T-helper 1 cell treated with Interleukin-12 subunit alpha and Interleukin-12 subunit beta and Interleukin-4 antibody, amounts not matched to agents 30 μg/mL and 1 μg/mL, for 36 hours (primary cell): ENCODE data around the gene HSPB8.

ENCODE experiments used
- H3K27ac Mint-ChIP-seq: one replicate; pipeline ENCODE4 v1.8.0; 2021; ENCODE audit warnings: mild to moderate bottlenecking, mixed read lengths
- H3K27me3 Mint-ChIP-seq: one replicate; pipeline ENCODE4 v1.8.0; 2021; ENCODE audit warnings: low read depth, mixed read lengths
- H3K36me3 Mint-ChIP-seq: one replicate; pipeline ENCODE4 v1.8.0; 2021; ENCODE audit warnings: low read depth, mixed read lengths
- H3K4me1 Mint-ChIP-seq: one replicate; pipeline ENCODE4 v1.8.0; 2021; ENCODE audit warnings: low read depth, mixed read lengths
- H3K4me3 Mint-ChIP-seq: one replicate; pipeline ENCODE4 v1.8.0; 2021; ENCODE audit warnings: mild to moderate bottlenecking, moderate library complexity, mixed read lengths
- H3K9me3 Mint-ChIP-seq: one replicate; pipeline ENCODE4 v1.8.0; 2021; ENCODE audit warnings: mixed read lengths

HSPB8 gene, protein sequence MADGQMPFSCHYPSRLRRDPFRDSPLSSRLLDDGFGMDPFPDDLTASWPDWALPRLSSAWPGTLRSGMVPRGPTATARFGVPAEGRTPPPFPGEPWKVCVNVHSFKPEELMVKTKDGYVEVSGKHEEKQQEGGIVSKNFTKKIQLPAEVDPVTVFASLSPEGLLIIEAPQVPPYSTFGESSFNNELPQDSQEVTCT

GRCh38 chr12:119178544-119179334 lies at the start of gene HSPB8:
TSS of gene HSPB8 (plus strand) at chr12:119178931. CDS start at chr12:119179313, 382 bp downstream.
- Mint-ChIP-seq H3K27me3 (peaks cover 5% of the 10 kb centered on the region), H3K4me1 (no peaks in the 10 kb centered on the region), H3K36me3 (no peaks in the 10 kb centered on the region), H3K27ac (no peak within 1 kb of the TSS), H3K4me3 (no peak within 1 kb of the TSS), H3K9me3 (no peaks in the 10 kb centered on the region)

- Mint-ChIP-seq H3K36me3 (no peaks in the 10 kb centered on the region), H3K4me3 (no peak overlapping the region), H3K9me3 (peaks cover 14% of the 10 kb centered on the region), H3K4me1 (no peaks in the 10 kb centered on the region), H3K27ac (no peak overlapping the region), H3K27me3 (no peaks in the 10 kb centered on the region)
These were observed 48.8 kb upstream of the HSPB8 start for GRCh38 chr12:119129827-119130434.

- peaks cover 14% of the 10 kb centered on the region for H3K9me3 Mint-ChIP-seq
- H3K27ac Mint-ChIP-seq = no peak overlapping the region
- no peaks in the 10 kb centered on the region for H3K36me3 Mint-ChIP-seq
- no peaks in the 10 kb centered on the region for H3K27me3 Mint-ChIP-seq
- H3K4me3 Mint-ChIP-seq = no peak overlapping the region
- no peaks in the 10 kb centered on the region for H3K4me1 Mint-ChIP-seq
These were observed 48.2 kb upstream of the HSPB8 start for GRCh38 chr12:119130523-119130922.

DNA sequence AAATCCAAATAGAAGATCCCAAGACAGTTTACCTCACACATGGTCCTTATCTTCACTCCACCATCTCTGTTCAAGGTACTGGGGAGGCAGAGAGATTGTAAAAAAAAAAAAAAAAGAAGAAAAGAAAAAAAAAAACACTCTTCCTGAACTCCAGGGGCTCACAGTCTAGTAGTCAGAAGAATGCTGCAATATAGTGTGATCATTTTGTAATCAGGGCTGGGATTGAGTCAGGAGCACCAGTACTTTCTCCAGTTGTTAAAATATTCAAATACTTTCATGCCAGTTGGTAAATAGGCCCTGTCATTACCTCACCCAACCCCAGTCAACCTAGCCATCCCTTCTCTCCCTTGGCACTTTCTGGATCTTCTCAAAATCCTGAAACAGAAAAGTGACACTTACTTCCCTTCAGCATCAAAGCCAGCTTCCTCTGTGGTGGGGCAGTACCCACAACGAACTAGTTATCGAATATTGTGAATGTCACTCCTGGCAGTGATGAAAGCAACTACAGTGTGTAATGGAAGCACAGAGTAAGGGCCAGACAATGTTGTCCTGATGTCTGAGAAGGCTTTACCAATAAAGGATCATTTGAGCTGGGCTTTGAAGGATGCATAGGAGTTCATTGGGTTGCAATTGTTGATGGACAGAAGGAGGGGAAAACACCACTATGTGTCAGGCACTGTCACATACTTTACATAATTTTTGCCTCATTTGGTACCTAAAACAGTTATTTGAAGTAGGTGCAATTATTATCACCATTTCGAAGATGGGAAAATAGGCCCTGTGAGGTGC lies 44.3 kb upstream of the HSPB8 start:
- H3K9me3 Mint-ChIP-seq = peaks cover 9% of the 10 kb centered on the region
- H3K36me3 Mint-ChIP-seq = no peaks in the 10 kb centered on the region
- H3K27me3 Mint-ChIP-seq = no peaks in the 10 kb centered on the region
- H3K27ac Mint-ChIP-seq = no peak overlapping the region
- no peaks in the 10 kb centered on the region for H3K4me1 Mint-ChIP-seq
- no peak overlapping the region for H3K4me3 Mint-ChIP-seq

DNA sequence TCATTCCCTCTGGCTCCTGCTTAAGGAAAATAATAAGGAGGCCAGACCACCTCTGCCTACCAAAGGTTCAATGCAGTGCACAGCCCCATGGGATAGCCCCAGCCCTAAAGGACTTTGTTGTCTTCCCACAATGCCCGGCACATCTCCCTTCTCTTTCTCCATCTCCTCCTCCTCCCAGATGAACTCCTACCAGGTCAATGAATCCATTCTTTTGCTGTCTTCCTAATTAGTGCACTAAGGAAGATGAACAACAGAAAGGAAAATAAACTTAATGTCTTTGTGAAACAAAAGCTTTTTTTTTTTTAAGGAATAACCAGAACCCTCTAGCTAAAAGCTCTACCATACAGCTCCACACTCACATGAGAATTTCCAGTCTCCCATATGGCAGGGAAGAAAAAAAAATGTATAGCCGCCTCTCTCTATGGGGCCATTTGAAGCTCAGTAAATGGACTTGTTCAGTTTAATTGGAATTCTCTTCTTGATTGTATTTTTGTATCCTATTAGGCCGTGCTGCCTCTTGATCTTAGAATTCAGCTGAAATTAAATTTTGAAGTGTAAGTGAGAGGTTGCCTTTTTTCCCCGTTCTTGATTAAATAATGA lies 41.8 kb upstream of the HSPB8 start:
- Mint-ChIP-seq H3K4me3 (no peak overlapping the region), H3K27ac (no peak overlapping the region), H3K36me3 (no peaks in the 10 kb centered on the region), H3K27me3 (no peaks in the 10 kb centered on the region), H3K9me3 (no peaks in the 10 kb centered on the region), H3K4me1 (no peaks in the 10 kb centered on the region)

DNA sequence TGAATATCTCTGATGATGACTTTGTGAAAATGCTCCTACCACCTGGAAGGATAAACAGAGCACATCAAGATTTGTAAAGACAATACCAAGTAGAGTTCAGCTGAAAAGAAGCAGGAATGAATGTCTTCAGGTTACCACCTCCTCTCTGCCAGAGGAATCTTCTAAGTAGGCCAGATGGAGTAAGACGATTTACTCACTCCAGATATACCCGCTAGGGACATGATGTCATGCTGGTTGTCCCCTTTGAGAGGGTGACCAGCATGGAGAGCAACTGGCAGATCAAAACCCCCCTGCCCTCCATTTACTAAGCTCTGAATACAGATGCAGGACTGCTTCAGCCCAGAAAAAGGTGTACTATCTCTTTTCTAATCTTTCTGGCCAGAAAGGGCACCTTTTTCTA lies 39.3 kb upstream of the HSPB8 start:
- no peak overlapping the region for H3K27ac Mint-ChIP-seq
- no peaks in the 10 kb centered on the region for H3K9me3 Mint-ChIP-seq
- H3K36me3 Mint-ChIP-seq = no peaks in the 10 kb centered on the region
- H3K27me3 Mint-ChIP-seq = no peaks in the 10 kb centered on the region
- no peaks in the 10 kb centered on the region for H3K4me1 Mint-ChIP-seq
- no peak overlapping the region for H3K4me3 Mint-ChIP-seq

GRCh38 chr12:119145367-119145766 lies 33.4 kb upstream of the HSPB8 start:
- Mint-ChIP-seq H3K27me3 (no peaks in the 10 kb centered on the region), H3K4me1 (no peaks in the 10 kb centered on the region), H3K4me3 (no peak overlapping the region), H3K9me3 (peaks cover 8% of the 10 kb centered on the region), H3K36me3 (no peaks in the 10 kb centered on the region), H3K27ac (no peak overlapping the region)

DNA sequence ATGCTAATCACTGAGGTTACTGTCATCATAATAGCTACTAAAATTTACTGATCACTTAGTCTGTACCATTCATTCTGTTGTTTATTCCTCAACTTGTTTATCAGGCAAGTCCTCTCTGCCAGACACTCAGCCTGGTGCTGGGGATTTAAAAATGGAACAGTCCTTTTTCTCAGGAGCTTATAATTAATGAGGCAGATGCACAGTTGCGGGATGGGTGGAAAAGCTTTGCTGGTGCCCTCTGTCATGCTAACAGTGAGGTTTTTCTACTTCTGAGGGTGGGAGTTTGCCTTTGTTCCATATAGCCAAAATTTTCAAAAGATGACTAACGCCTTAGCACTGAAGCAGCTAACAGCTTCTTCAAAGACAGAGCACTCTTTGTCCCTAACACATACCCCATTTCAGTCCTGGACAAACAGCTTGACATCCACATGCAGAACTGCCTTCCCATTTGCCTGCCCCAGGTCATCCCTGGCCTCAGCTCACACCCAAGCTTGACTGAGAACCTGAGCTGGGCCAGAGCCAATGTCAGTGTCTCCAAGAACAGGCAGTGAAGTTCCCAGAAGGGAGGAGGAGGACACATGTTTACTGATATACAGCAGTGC lies 30.8 kb upstream of the HSPB8 start:
- no peak overlapping the region for H3K4me3 Mint-ChIP-seq
- H3K4me1 Mint-ChIP-seq = no peaks in the 10 kb centered on the region
- H3K9me3 Mint-ChIP-seq = peaks cover 10% of the 10 kb centered on the region
- H3K27me3 Mint-ChIP-seq = no peaks in the 10 kb centered on the region
- H3K27ac Mint-ChIP-seq = no peak overlapping the region
- H3K36me3 Mint-ChIP-seq = no peaks in the 10 kb centered on the region

DNA sequence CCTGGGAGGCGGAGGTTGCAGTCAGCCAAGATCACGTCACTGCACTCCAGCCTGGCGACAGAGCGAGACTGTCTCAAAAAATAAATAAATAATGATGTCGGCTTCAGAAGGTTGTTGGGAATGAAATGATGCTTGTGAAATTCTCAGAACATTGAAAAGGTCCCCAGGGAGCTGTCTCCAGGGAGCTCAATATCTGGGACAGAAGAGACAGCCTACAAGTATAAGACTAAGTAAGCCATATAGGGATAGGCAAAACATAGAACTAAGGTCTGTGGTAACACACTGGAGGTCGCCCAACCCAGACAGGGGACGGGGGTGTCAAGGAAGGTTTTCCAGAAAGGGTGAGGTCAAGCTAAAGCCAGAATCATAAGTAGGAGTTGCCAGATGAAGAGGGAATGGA lies 29.5 kb upstream of the HSPB8 start:
- Mint-ChIP-seq H3K27ac (no peak overlapping the region), H3K4me3 (no peak overlapping the region), H3K4me1 (peaks cover 5% of the 10 kb centered on the region), H3K36me3 (no peaks in the 10 kb centered on the region), H3K27me3 (no peaks in the 10 kb centered on the region), H3K9me3 (peaks cover 17% of the 10 kb centered on the region)

DNA sequence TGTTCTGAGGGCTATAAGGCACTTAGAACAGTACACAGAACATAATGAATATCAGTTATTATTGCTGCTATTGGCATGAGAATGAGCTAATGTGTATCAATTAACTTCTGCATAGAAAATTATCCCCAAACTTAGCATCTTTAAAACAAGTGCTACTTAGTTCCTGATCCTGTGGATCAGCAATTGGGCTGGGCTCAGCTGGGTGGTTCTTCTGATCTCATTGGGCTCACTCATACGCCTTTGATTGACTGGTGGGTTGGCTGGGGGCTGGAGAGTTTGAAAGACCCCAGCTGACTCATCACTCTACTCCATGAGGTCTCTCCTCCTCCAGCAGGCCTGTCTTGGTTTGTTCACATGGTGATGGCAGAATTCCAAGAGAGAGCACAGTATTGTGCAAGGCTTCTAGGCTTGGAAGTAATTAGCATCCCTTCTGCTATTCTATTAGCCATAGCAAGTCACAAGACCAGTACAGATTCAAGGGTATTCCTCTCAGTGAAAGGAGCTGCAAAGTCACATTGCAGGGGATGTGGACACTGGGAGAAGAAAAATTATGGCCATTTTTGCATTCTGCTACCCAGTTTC lies 27.2 kb upstream of the HSPB8 start:
- no peak overlapping the region for H3K27ac Mint-ChIP-seq
- H3K9me3 Mint-ChIP-seq = peaks cover 16% of the 10 kb centered on the region
- H3K4me3 Mint-ChIP-seq = no peak overlapping the region
- no peaks in the 10 kb centered on the region for H3K27me3 Mint-ChIP-seq
- H3K36me3 Mint-ChIP-seq = no peaks in the 10 kb centered on the region
- H3K4me1 Mint-ChIP-seq = peaks cover 5% of the 10 kb centered on the region

- Mint-ChIP-seq H3K9me3 (peaks cover 16% of the 10 kb centered on the region), H3K4me3 (no peak overlapping the region), H3K27me3 (no peaks in the 10 kb centered on the region), H3K36me3 (no peaks in the 10 kb centered on the region), H3K27ac (no peak overlapping the region), H3K4me1 (peaks cover 5% of the 10 kb centered on the region)
These were observed 25.0 kb upstream of the HSPB8 start for GRCh38 chr12:119153477-119154434.

DNA sequence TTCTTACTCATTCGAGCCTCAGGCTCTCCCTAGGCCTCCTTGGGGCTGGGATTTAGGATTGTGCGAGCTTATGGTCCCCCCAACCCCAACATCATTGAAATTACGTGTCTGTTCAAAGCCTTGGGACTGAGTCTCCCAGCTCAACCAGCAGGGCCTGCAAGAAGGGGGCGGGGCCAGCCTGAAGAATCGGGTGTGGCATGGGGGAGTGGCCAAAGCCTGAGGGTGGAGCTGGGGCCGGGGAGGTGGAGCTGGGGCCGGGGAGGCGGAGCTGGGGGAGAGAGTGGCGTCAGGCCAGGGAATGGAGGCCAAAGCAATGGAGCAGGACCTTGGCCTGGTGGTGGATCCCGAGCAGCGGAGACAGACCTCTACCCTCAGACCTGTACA lies 24.3 kb upstream of the HSPB8 start:
- H3K4me1 Mint-ChIP-seq = peaks cover 5% of the 10 kb centered on the region
- no peaks in the 10 kb centered on the region for H3K27me3 Mint-ChIP-seq

More for the DNA sequence above, 24.3 kb upstream of the HSPB8 start:
- H3K4me3 Mint-ChIP-seq = no peak overlapping the region
- H3K9me3 Mint-ChIP-seq = peaks cover 14% of the 10 kb centered on the region
- H3K27ac Mint-ChIP-seq = no peak overlapping the region
- H3K36me3 Mint-ChIP-seq = no peaks in the 10 kb centered on the region
